Left ventricle myocardium inferior (tissue), 1 donor: ENCODE results near the gene MYH15. TPM values are rescaled to one million over a fixed set of nuclear protein-coding genes. Genes with fewer than 3 reads are reported as not detected.

Experiments
- DNase-seq: peaks from one replicate; pipeline ENCODE4 v3.0.0-alpha.2; 2020
- H3K27ac ChIP-seq: fragments of 200-600 bp; replicated peaks from 2 replicates; pipeline ENCODE4 v1.8.0; 2021
- H3K27me3 ChIP-seq: fragments of 200-600 bp; 2 replicates; pipeline ENCODE4 v1.8.0; 2021; ENCODE audit warnings: low read depth
- H3K36me3 ChIP-seq: fragments of 200-600 bp; 2 replicates; pipeline ENCODE4 v1.8.0; 2021
- H3K4me1 ChIP-seq: fragments of 200-600 bp; 2 replicates; pipeline ENCODE4 v1.8.0; 2021
- H3K4me3 ChIP-seq: fragments of 200-600 bp; 2 replicates; pipeline ENCODE4 v1.8.0; 2021; ENCODE audit warnings: mild to moderate bottlenecking, moderate library complexity
- H3K9me3 ChIP-seq: fragments of 200-600 bp; replicated peaks from 2 replicates; pipeline ENCODE4 v1.8.0; 2021
- CTCF ChIP-seq: fragments of 200-600 bp; IDR thresholded peaks from 2 replicates; pipeline ENCODE4 v1.8.0; 2021; ENCODE audit warnings: antibody characterized with exemption, mild to moderate bottlenecking, borderline replicate concordance
- intact Hi-C: fragments of 100-400 bp; cut with micrococcal nuclease; formaldehyde crosslinking; loops from one replicate; pipeline ENCODE4 v1.11.0; 2022
- total RNA-seq: library from RNA; stranded (reverse); fragmentation: NEBNext Ultra II Directional; extraction: Animal tissue kit (Norgen Biotek cat#: 25700); gene quantifications from one replicate; pipeline ENCODE4 v1.2.1, GENCODE V29; 2021
- donor health status: DM: no; HTN: yes; CAD: no; lungs with severe emphysema.

The MYH15 gene
- total RNA-seq, 1 donor from 2014 or later = 0.22 TPM

GRCh38 chr3:108486941-108487340 is 23.5 kb downstream of the MYH15 start:
- H3K4me3 ChIP-seq = peak overlapping the region; percentile 31
- no peaks in the 10 kb centered on the region for H3K4me1 ChIP-seq
- no peaks in the 10 kb centered on the region for H3K27me3 ChIP-seq
- no peaks in the 10 kb centered on the region for H3K36me3 ChIP-seq
- DNase-seq = peak; percentile 19
- H3K27ac ChIP-seq = peak overlapping the region; percentile 20
- intact Hi-C loops = no loop called here
- no peaks in the 10 kb centered on the region for H3K9me3 ChIP-seq
- TF ChIP-seq CTCF = no peak

- Histone ChIP-seq H3K36me3 (no peaks in the 10 kb centered on the region), H3K27ac (no peak overlapping the region)
- intact Hi-C loops = no loop called here
These were observed 24.1 kb downstream of the MYH15 start for GRCh38 chr3:108486338-108486737.

GRCh38 chr3:108485146-108485545 is 25.2 kb downstream of the MYH15 start:
- Histone ChIP-seq H3K4me3 (no peak overlapping the region), H3K27ac (no peak overlapping the region), H3K4me1 (no peaks in the 10 kb centered on the region), H3K9me3 (no peaks in the 10 kb centered on the region), H3K36me3 (no peaks in the 10 kb centered on the region), H3K27me3 (no peaks in the 10 kb centered on the region)
- intact Hi-C loops = no loop called here
- DNase-seq = no peak
- no peak for TF ChIP-seq CTCF

More at GRCh38 chr3:108486338-108486737, 24.1 kb downstream of the MYH15 start:
- no peak for DNase-seq
- H3K9me3 ChIP-seq = no peaks in the 10 kb centered on the region
- no peaks in the 10 kb centered on the region for H3K4me1 ChIP-seq
- H3K4me3 ChIP-seq = peak overlapping the region; percentile 31
- no peak for TF ChIP-seq CTCF
- H3K27me3 ChIP-seq = no peaks in the 10 kb centered on the region

GRCh38 chr3:108479224-108479623 is 31.2 kb downstream of the MYH15 start:
- intact Hi-C loops = no loop called here

GRCh38 chr3:108477511-108478147 is 32.8 kb downstream of the MYH15 start:
- intact Hi-C loops = no loop called here
- Histone ChIP-seq H3K9me3 (no peaks in the 10 kb centered on the region), H3K4me3 (no peak overlapping the region), H3K27ac (no peak overlapping the region), H3K27me3 (no peaks in the 10 kb centered on the region), H3K36me3 (no peaks in the 10 kb centered on the region), H3K4me1 (no peaks in the 10 kb centered on the region)
- peak; percentile 81 for TF ChIP-seq CTCF
- no peak for DNase-seq

More at GRCh38 chr3:108479224-108479623, 31.2 kb downstream of the MYH15 start:
- Histone ChIP-seq H3K4me1 (no peaks in the 10 kb centered on the region), H3K9me3 (no peaks in the 10 kb centered on the region), H3K4me3 (no peak overlapping the region), H3K27ac (no peak overlapping the region), H3K27me3 (no peaks in the 10 kb centered on the region), H3K36me3 (no peaks in the 10 kb centered on the region)
- no peak for TF ChIP-seq CTCF
- no peak for DNase-seq
